HG03175 (cell line): ENCODE data around the gene GALNT18.

Experiments
- ATAC-seq: cut with Tn5 transposase; IDR thresholded peaks from one replicate; pipeline ENCODE4 v1.9.1; 2021; ENCODE audit warnings: mild to moderate bottlenecking, moderate library complexity; ENCODE audit not compliant: unreplicated experiment

The GALNT18 gene

GRCh38 chr11:11391796-11392463, 229.9 kb downstream of the GALNT18 start:
- no peak for ATAC-seq

DNA sequence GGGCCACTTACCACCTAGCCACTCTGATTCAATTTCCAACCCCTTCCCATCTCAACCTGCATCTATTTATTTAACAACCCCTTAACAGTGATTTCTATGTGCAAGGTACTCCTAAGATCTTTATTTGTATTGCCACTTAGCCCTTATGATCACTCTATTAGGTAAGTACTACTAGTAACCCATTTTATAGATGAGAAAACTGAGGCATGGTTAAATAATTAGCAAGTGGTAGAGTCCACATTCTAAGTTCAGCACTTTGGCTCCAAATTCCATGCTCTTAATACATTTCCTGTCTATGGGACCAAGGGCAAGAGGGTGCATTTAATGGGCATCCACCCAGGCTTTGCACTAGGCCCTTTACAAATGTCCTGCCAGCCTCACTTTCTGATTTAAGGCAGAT, 230.6 kb downstream of the GALNT18 start:
- no peak for ATAC-seq

- ATAC-seq = no peak
Measured at GRCh38 chr11:11390068-11390771, 231.6 kb downstream of the GALNT18 start.

DNA sequence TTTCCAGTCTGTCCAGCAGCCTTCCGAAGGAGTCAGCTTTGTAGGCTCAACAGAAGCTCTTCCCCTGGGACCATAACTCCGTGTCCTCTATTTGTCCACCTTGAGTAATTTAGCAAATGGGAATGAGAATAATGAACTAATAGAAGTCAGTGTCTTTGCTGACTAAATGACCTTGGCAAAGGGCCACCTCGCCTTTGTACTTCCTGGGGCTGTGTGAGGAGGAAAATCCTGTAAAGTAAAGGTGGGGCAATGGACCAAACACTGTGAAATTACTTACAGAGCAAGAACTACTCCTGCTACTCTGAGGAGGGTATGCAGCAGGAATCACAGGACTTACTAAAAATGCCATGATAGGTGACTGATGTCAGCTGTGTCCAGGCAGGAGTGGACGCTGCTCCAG, 232.6 kb downstream of the GALNT18 start:
- ATAC-seq = no peak

- no peak for ATAC-seq
Measured at GRCh38 chr11:11387622-11388305, 234.0 kb downstream of the GALNT18 start.

GRCh38 chr11:11387207-11387606, 234.6 kb downstream of the GALNT18 start:
- ATAC-seq = no peak

DNA sequence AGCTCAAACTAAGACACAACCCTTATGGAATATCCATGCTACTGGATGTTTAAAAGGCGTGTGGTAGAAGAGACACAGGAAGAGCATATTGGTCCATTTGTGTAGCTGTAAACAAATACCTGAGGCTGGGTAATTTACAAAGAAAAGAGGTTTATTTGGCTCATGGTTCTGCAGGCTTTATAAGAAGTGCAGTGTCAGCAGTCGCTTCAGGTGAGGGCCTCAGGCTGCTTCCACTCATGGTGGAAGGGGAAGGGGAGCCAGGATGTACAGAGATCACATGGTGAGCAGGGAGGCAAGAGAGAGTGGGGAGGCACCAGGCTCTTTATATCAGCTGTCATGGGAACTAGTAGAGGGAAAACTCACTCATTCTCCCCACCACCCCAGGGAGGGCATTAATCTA, 237.0 kb downstream of the GALNT18 start:
- ATAC-seq = no peak

DNA sequence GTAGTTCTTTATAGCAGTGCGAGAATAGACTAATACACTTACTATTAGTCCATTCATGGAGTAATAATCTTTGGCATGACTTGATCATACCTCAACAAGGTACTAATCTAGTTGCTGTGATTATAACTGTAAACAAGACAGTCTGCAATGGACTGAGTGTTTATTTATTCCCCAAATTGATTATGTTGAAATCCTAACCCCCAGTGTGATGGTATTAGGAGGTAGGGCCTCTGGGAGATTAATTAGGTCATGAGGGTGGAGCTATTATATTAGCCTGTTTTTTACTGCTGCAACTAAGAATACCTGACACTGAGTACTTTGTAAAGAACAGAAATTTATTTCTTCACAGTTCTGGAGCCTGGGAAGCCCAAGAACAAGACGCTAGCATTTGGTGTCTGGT, 237.8 kb downstream of the GALNT18 start:
- ATAC-seq = no peak

- ATAC-seq = no peak
Measured at GRCh38 chr11:11382858-11383532, 238.8 kb downstream of the GALNT18 start.

GRCh38 chr11:11381471-11382105, 240.2 kb downstream of the GALNT18 start:
- no peak for ATAC-seq

DNA sequence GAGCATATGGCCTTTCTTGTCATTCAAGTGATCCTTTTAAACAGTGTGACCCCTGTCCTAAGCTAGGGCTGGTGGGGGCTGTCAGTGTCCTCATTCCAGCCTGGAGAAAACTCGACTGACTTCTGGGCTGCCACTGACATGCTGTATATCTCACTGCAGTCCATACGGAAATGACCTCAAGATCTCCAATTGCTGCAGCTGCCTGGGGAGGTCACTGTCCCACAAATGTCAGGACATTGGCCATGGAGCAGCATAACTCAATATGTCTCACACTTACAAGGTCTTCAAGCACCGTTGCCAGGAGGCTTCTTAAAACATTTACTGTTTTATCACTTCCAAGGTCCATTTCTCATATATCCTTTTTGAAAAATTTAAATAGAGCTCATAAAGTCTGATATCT, 240.9 kb downstream of the GALNT18 start:
- ATAC-seq = no peak

GRCh38 chr11:11380340-11380739, 241.5 kb downstream of the GALNT18 start:
- no peak for ATAC-seq

DNA sequence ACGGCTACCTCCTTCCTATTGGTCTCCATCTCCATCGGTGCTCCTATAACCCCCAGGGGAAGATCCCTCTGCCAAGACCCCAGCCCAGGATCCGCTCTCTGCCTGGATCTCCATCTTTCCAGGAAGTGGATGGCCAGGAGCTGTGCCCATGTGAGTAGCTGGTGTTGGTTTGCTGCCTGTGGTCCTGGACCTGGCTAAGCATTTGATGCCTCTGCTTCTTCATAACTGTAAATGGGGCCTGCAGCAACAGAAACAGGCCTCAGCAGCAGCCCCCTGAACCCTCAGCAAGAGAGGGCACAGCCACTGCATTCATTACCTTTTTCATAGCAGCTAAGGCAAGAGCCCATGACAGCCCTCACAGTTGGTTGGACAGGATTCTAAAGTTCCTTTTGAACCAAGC, 242.1 kb downstream of the GALNT18 start:
- no peak for ATAC-seq

DNA sequence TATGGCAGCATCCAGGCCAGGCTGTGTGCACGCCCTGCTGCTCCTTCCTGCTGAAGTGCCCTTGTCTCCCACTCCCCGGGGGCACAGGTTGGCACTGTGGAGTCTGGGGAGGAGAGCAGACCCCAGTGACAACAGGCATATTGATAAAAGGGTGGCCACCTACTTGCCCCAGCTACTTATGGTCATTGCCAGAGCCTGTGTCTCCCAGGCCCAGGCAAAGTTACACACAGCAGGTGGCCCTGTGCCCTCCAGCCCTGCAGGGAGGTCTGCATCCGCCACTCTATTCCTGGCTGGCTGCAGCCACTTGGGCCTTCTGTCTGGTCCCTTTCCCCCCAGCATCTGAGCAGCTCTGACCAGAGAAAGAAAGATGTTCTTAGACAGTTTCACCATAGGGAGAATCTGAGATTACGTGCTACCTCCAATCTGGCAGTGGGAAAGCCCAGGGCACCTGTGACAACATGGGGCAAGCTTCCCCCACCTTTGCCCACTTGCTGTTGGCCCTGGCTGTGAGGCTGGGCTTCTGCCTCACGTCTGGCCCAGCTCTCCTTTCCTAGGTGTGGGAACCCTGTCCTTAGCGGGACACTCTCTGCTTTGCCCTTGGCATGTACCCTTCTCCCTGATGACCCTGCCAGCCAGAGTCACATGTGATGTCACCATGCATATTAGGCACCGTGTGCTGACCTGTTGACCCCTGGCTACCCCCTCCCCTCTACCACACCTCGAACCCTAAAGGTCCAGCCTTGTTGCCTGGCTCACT, 243.4 kb downstream of the GALNT18 start:
- no peak for ATAC-seq

GRCh38 chr11:11374358-11375148, 247.3 kb downstream of the GALNT18 start:
- ATAC-seq = peak; percentile 64

DNA sequence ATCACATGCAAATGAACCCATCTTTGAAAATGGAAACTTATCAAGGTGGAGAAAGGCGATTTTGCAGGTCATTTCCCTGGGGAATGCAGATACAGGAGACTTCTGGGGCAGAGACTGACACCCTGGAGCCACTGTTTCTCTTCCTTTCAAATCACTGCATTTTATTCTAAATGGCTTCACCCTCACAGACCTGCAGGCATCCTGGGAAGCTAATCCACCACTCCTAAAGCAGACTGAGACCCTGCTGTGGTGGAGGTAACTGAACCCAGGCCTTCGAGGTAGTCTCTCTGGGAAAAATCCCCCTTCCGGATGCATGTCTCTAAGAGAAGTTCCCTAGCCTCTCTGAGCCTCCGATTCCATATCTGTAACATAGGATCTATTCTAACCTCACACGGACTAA, 247.9 kb downstream of the GALNT18 start:
- ATAC-seq = no peak

DNA sequence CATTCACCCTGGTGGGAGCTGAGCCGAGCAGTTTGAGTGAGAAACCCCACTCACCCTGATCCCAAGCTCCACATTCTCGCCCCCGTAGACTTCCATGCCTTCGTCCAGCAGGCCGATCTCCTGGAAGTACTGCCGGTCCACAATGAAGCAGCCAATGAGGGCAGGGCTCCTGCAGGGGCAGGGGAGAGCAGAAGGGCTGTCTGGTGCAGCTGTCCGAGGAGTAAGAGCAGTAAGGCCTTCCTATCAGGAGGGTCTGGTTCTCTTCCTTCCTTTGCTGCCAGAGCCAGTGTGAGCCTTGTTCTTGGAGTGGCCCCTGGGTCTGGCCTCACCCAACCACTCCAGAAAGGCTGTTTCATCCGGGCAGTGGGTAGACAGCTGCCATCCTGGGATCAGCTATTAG, 249.3 kb downstream of the GALNT18 start:
- no peak for ATAC-seq

GRCh38 chr11:11370962-11371303, 250.9 kb downstream of the GALNT18 start:
- ATAC-seq = no peak

GRCh38 chr11:11370255-11370961, 251.4 kb downstream of the GALNT18 start:
- ATAC-seq = no peak
